ENCODE results near the gene FAM43A. TPM values are rescaled to one million over a fixed set of nuclear protein-coding genes. Genes with fewer than 3 reads are reported as not detected.
A peak's percentile ranks its signal among the peaks of the same experiment; 100 is the strongest.

FAM43A gene
- total RNA-seq, 2 experiments from 2014 or later, result 7.5 to 21.6 TPM

GRCh38 chr3:194690501-194691372 lies 5.1 kb downstream of the FAM43A start:
- DNase-seq (ENCODE audit: low spot score), result peak; percentile 62
- Histone ChIP-seq H3K4me3 (ENCODE audit: low read depth, low read length, poor library complexity, severe bottlenecking) (peak overlapping the region; percentile 47), H3K79me2 (ENCODE audit: insufficient read depth, low read depth, low read length) (peaks cover 7% of the 10 kb centered on the region; the same call in 1 of the 2 replicates), H3K9me2 (ENCODE audit: insufficient read depth, low read length) (no peaks in the 10 kb centered on the region), H3K27ac (ENCODE audit: low read depth, low read length, poor library complexity, severe bottlenecking) (peak overlapping the region; percentile 94), H4K20me1 (ENCODE audit: insufficient read depth, low read length) (no peaks in the 10 kb centered on the region), H3K4me2 (ENCODE audit: low read length) (peak overlapping the region; percentile 77), H3K36me3 (ENCODE audit: insufficient read depth, low read length) (no peaks in the 10 kb centered on the region; the same call in 1 of the 2 replicates), H3K4me1 (ENCODE audit: insufficient read depth, low read length, poor library complexity, severe bottlenecking) (peaks cover 72% of the 10 kb centered on the region), H3K9me3 (ENCODE audit: low read length) (no peaks in the 10 kb centered on the region), H2AFZ (ENCODE audit: low read length) (peak overlapping the region; percentile 16; the same call in 1 of the 2 replicates)
- no TSS peak for BruUV-seq (replicated peaks)
- TF ChIP-seq EZH2phosphoT487 (IDR thresholded peaks at IDR 0.05; ENCODE audit: borderline replicate concordance, low read depth, low read length) (no peak), CTCF (conservative IDR thresholded peaks at IDR 0.05; ENCODE audit: low read length) (no peak)
- intact Hi-C loops (cut with micrococcal nuclease; ENCODE audit: unreplicated experiment), result loop anchor here (1.0 kb wide), 1 partner anchor 47 kb away; no protein-coding TSS in a partner anchor
- POLR2A ChIA-PET, result interaction anchor here (0.5 to 2.1 kb wide), 15 partner anchors 8 to 1389 kb away, joined by 3 to 13 read pairs (median 4); no protein-coding TSS in a partner anchor
- CTCF ChIA-PET (ENCODE audit: unreplicated experiment), result interaction anchor here (0.7 kb wide), 1 partner anchor 8 kb away, joined by 3 read pairs; no protein-coding TSS in a partner anchor

- Histone ChIP-seq H3K79me2 (ENCODE audit: insufficient read depth, low read depth, low read length) (peaks cover 7% of the 10 kb centered on the region; the same call in 1 of the 2 replicates), H4K20me1 (ENCODE audit: insufficient read depth, low read length) (no peaks in the 10 kb centered on the region), H3K9me2 (ENCODE audit: insufficient read depth, low read length) (no peaks in the 10 kb centered on the region), H3K4me3 (ENCODE audit: low read depth, low read length, poor library complexity, severe bottlenecking) (peak overlapping the region; percentile 47), H3K9me3 (ENCODE audit: low read length) (no peaks in the 10 kb centered on the region), H2AFZ (ENCODE audit: low read length) (peak overlapping the region; percentile 16; the same call in 1 of the 2 replicates), H3K27ac (ENCODE audit: low read depth, low read length, poor library complexity, severe bottlenecking) (peak overlapping the region; percentile 94), H3K36me3 (ENCODE audit: insufficient read depth, low read length) (no peaks in the 10 kb centered on the region; the same call in 1 of the 2 replicates), H3K4me2 (ENCODE audit: low read length) (peak overlapping the region; percentile 77), H3K4me1 (ENCODE audit: insufficient read depth, low read length, poor library complexity, severe bottlenecking) (peaks cover 81% of the 10 kb centered on the region)
- CTCF ChIA-PET (ENCODE audit: unreplicated experiment), result interaction anchor here (0.6 to 0.7 kb wide), 2 partner anchors 9 to 659 kb away, joined by 3 read pairs; no protein-coding TSS in a partner anchor
- BruUV-seq (replicated peaks), result no TSS peak
- peak; percentile 97 for DNase-seq (ENCODE audit: low spot score)
- TF ChIP-seq CTCF (conservative IDR thresholded peaks at IDR 0.05; ENCODE audit: low read length) (no peak), EZH2phosphoT487 (IDR thresholded peaks at IDR 0.05; ENCODE audit: borderline replicate concordance, low read depth, low read length) (no peak)
- POLR2A ChIA-PET, result interaction anchor here (0.5 to 2.1 kb wide), 11 partner anchors 8 to 645 kb away, joined by 3 to 13 read pairs (median 4); no protein-coding TSS in a partner anchor
- intact Hi-C loops (cut with micrococcal nuclease; ENCODE audit: unreplicated experiment), result loop anchor here (1.0 kb wide), 1 partner anchor 46 kb away; no protein-coding TSS in a partner anchor
These were observed 6.0 kb downstream of the FAM43A start for GRCh38 chr3:194691481-194692283.

All from OCI-LY7 (cell line).